ENCODE measurements around the gene SSU72. TPM values are rescaled to one million over a fixed set of nuclear protein-coding genes. Genes with fewer than 3 reads are reported as not detected.
"Not testable (repeated sequence)": the region's sequence is repeated elsewhere in the genome, so short reads cannot be mapped to it uniquely, and the experiment has no call there.

Gene SSU72
- total RNA-seq, 1 donor from 2014 or later, result 144 TPM

DNA sequence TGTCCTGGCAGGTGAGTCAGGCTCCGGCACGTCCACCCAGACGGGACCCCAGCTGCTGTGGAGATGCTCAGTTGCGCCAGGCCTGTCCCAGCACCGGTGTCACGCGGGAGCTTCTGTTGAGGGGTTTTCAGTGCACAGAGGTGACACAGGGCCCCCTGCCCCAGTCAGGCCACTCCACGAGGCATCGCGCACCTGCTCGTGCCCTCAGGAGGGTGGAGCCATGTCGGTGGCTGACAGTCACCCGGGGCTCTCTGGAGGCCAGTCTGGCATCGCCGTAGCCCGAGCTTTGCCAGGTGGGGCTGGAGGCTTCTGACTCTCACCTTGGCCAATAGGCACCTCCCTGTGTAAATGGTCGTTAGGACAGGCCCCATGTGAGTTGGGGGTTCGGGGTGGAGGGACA, 45.3 kb downstream of the SSU72 start:
- no peak for DNase-seq (ENCODE audit: low spot score)

DNA sequence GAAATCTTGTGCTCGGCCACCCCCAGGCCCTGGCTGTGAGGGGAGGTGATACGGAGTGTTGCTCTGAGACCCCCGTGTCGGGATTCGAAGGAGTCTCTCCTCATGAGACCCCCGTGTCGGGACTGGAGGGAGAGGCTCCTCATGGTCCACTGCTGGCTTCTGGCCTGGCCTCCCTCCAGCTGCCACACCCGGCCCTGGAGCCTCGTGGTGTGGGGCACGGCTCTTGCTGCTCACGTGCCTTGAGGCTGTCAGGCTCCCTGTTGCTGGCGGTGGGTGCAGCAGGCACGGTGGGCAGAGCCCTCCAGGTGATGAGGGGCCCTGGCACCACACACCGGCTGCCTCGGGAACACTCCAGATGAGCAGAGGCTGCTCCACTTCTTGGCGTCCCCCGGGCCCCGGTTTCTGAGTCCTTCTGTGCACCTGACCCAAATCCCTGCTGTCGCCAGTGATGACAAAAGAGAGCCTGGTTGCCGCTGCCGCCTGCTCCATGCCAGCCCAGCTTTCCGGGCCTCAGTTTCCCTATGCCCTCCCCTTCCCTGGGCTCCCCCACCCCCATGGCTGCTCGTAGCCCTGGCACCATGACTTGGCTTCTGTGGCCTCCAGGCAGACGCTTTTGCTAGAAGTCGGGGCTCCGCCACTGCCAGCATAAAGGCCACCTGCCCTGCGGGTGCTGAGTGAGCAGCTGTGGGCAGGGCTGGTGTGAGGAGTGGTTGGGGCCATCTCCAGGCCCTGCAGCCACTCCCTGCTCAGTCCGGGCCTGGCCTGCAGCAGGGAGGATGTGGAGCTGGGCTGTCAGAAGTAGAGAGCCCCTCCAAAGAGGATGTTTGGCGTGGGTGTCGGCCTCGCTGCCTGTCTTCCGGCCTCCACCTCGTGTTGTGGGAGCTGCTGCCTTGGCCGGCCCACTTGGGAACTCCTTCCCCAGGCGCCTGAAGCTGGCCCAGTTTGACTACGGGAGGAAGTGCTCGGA, 46.1 kb downstream of the SSU72 start:
- DNase-seq (ENCODE audit: low spot score), result no peak

DNA sequence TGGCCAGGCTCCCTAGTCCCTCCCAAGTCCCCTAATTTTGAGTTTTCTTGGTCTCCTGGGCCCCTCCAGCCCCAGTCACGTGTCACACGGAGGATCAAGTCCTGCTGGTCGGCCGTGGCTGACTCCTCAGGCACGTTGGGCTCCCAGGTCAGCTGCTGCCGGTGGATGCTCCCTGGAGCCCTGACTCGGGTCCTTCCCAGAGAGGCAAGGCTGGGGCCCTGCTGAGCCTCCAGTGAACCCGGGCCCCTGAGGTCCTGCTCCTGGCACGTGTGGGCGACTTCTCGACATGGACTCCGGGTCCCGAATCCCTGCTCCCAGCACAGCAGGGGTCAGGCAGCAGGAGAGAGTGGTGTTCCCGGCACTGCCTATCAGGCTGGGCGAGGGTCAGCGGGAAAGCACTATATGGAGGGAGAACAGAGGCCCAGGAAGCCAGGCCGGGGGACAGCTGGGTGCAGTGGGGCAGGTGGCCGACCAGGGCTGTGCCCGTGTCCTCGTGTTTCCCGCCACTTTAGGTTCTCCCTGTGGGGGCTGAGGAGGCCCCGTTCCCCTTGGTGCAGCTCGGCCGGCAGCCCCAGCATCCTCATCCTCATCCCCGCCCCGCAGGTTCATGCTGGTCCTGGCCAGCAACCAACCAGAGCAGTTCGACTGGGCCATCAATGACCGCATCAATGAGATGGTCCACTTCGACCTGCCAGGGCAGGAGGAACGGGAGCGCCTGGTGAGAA, 47.4 kb downstream of the SSU72 start:
- DNase-seq (ENCODE audit: low spot score), result no peak

DNA sequence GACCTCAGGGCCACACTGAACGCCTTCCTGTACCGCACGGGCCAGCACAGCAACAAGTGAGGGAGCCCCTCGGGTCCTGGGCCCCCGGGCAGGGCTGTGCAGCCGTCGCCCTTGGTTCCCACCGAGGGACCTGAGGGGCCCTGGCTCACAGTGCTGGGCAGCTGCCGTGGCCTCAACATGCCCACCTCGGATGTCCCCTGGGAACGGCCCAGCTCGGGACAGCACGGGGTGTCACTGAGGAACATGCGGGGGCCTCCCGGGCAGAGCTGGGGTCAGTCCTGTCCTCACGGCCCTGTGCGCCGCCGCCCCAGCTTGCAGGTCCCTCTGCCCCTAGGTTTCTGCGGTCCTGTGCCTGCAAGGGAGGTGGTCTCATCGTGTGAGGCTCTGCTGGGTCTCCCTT, 48.2 kb downstream of the SSU72 start:
- not testable (repeated sequence) for DNase-seq (ENCODE audit: low spot score)

DNA sequence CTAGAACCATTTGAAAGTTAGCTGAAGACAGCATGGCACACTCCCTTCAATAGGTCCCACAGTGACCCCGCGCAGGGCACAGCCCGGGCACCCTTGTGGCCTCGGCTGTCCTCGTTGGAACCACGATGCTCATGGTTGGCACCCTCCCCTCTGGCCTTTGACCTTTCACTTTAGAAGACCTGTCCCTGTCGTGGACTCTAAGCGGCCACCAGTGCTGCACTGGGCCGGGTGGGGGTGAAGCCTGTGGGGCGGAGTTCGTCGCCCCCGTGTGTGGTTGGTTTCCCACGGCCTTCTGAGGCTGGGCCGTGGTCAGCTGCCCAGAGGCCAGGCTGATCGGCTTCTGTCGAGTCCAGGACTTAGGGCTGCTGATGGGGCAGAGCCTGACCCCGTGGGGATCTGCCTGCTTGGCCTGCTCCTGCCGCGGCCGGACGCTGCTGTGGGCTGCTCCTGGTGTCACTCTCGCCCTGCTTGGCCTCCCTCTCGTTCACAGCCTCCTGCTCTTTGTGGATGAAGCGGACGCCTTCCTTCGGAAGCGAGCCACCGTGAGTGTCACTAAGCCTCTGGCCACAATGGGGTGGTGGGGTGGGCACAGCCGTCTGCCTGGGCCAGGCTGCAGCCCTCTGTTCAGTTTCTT, 49.8 kb downstream of the SSU72 start:
- not testable (repeated sequence) for DNase-seq (ENCODE audit: low spot score)

DNA sequence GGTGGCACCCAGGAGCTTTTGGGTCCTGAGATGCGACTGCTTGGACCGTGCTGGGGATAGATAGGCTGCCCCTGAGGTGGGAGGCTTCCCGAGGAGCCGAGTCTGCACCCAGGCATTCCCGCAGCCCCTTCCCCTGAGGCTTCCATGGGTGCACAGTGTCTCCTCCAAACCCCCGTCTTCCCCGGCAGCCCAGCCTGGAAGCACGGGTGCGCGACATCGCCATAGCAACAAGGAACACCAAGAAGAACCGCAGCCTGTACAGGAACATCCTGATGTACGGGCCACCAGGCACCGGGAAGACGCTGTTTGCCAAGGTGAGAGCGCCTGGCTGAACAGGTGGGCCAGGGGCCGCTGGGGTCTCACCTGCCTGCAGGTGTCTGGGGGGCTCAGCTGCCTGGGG, 51.0 kb downstream of the SSU72 start:
- DNase-seq (ENCODE audit: low spot score), result not testable (repeated sequence)

DNA sequence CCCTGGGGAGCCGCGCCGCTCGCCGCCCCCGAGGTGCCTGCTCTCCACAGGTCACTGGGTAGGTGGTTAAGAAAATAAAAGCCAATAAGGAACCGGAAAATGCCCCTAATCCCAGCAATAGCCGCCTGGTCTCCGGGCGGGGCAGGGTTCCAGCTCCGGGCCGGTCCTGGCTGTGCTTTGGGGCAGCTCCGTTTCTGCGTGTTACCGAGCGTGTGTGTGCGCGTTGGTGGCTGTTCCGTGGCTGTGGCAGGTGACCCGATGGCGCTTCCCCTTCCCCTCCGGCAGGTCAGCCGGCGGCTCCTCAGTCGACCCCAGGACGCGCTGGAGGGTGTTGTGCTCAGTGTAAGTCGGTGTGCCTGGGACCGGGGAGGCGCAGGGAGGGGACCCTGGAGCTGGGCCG, 51.4 kb downstream of the SSU72 start:
- DNase-seq (ENCODE audit: low spot score), result not testable (repeated sequence)

DNA sequence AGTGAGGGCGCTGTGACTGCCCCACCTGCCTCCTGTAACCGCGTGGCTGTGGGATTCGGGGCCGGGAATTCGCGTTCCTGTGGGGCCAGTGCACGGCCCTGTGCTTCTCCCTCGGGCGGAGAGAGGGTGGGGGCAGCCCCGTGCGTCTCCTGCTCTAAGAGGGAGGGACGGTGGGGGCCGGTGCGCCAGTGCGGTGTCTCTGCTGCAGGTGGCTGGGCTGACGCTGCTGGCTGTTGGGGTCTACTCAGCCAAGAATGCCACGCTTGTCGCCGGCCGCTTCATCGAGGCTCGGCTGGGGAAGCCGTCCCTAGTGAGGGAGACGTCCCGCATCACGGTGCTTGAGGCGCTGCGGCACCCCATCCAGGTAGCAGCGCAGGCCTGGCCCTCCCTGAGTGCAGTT, 52.1 kb downstream of the SSU72 start:
- DNase-seq (ENCODE audit: low spot score), result not testable (repeated sequence)

DNA sequence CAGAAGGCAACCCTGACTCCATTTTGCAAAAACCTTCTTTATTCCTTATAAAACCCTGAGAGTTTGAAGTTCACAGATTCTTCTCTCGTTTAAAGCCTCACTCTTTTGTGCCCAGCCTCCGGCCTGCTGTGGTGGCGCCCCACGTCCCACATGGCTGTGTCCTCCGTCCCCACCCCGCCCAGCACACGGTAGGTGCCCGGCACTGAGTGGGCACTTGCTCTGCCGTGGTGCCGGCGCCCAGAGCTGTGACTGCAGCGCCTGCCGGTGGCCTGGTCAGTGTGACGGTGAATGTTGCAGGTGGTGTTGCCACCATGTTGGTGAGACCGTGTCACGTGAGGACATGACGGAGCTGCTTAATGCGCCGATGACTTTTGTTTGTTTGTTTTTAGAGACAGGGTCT, 53.3 kb downstream of the SSU72 start:
- DNase-seq (ENCODE audit: low spot score), result no peak

DNA sequence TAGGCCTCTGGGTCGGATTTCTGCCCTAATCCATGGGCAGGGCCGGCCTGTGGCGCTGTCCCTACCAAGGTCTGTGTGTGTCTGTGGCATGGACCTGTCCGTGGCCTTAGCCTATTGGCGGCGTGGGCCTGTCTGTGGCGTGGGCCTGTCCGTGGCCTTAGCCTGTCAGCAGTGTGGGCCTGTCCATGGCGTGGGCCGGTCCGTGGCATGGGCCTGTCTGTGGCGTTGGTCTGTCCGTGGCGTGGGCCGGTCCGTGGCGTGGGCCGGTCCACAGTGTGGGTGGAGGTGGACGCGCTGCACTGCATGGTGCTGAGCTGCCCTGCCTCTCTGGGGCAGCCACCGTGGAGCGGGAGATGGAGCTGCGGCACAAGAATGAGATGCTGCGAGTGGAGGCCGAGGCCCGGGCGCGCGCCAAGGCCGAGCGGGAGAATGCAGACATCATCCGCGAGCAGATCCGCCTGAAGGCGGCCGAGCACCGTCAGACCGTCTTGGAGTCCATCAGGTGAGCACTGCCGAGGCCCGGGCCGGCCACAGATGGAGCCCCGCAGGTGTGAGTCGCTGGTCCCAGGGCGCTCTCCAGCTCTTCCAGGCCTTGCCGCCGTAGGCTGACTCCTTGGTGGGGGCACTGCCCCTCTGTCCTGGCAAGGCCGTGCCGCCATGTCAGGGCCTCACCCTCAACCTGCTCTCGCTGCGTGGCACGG, 54.7 kb downstream of the SSU72 start:
- not testable (repeated sequence) for DNase-seq (ENCODE audit: low spot score)

DNA sequence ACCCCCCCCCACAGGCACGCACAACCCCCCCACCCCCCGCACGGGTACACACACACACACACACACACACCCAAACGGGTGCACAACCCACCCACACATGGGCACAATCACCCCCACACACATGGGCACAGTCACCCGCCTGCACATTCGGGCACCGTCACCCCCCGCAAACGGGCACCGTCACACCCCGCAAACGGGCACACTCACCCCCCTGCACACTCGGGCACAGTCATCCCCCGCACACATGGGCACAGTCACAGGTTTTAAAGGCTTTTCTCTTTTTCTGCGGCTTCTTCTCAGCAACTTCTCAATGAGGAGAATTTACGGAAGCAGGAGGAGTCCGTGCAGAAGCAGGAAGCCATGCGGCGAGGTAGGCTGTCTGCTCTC, 56.0 kb downstream of the SSU72 start:
- not testable (repeated sequence) for DNase-seq (ENCODE audit: low spot score)

DNA sequence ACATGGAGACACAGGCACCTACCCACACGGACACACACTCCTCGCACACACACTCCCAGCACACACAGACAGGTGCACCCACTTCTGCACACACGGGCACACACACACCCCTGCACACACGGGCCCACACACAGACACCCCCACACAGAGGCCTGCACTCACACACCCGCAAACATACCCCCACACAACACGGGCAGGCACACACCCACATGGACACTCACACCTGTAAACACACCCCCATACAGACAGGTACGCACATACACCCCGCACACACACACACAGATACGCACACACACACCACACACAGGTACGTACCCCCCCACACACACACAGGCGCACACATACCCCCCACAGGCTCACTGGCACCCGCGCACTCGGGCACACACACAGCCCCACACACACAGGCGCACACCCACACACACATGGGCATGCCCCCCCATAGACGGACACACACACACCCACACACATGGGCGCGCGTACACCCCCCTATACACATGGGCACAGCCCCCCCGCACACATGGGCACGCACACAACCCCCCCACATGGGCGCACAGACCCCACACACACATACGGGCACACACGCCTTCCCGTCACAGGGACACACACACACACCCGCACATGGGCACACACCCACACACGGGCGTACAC, 56.6 kb downstream of the SSU72 start:
- DNase-seq (ENCODE audit: low spot score), result no peak

DNA sequence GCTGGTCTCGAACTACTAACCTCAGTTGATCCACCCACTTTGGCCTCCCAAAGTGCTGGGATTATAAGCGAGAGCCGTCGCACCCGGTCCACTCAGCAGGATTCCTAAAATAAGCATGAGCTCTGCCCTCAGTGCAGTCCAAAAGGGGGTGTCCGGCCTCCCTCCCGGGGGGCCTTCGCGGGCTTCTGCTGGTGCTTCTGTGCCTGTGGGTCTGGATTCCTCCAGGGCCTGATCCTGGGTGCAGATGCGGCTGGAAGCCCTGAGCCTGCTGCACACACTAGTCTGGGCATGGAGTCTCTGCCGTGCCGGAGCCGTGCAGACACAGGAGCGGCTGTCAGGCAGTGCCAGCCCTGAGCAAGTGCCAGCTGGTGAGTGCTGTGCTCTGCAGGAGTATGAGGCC, 57.7 kb downstream of the SSU72 start:
- DNase-seq (ENCODE audit: low spot score), result not testable (repeated sequence)

DNA sequence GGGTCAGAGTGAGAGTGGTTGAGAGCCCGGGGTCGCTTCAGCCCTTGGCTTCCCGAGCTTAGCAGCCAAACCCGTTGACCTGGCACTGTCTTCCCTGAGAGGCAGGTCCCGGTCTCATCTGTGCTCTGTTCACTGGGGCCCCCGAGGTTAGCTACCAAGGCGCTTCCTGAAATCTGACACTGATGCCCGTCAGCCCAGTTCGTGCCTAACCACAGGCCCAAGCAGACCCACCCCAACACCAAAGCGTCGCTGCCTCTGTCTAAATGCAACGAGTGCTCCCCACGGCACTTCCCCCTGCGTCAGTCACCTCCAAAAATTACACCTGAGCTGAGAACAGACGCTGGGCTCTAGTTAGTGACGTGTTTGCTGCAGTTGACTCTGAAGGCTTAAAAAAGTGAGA, 60.3 kb downstream of the SSU72 start:
- not testable (repeated sequence) for DNase-seq (ENCODE audit: low spot score)

DNA sequence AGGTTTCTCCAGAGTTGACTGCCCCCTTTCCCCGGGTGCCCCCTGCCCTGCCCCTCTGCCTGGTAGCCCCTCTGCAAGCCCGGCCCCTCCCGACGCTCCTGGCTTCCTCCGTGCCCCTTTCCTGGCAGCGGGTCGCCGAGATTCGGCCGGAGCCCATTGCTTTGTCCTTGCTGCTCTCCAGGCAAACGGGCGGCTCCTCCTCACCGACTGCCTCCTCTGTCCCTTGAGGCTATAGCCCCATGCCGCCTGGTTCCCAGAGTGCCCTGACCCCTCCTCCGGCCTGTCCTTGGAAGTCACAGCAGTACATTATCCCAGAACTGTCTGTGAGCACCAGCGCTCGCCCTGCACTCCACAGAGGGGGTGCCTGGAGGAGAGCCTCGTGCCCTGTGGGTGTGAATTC, 61.0 kb downstream of the SSU72 start:
- DNase-seq (ENCODE audit: low spot score), result not testable (repeated sequence)

DNA sequence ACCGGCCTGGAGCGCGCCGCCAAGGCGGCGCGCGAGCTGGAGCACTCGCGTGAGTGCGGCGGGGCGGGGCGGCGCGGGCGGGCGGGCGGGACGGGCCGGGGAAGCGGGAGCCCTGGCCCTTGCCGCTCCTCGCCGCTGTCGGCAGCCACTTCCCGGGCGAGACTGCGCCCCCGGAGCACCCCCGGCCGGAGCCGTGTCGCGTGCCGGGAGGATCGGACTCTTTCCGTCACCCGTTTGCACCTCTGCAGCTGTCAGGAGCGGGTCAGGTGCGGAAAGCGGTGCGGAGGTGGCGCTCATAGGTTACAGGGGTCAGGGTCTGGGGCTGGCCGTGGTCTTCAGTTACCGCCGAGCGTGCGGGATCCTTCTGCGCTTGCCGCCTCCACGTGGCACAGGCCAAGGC, 62.2 kb downstream of the SSU72 start:
- not testable (repeated sequence) for DNase-seq (ENCODE audit: low spot score)

DNA sequence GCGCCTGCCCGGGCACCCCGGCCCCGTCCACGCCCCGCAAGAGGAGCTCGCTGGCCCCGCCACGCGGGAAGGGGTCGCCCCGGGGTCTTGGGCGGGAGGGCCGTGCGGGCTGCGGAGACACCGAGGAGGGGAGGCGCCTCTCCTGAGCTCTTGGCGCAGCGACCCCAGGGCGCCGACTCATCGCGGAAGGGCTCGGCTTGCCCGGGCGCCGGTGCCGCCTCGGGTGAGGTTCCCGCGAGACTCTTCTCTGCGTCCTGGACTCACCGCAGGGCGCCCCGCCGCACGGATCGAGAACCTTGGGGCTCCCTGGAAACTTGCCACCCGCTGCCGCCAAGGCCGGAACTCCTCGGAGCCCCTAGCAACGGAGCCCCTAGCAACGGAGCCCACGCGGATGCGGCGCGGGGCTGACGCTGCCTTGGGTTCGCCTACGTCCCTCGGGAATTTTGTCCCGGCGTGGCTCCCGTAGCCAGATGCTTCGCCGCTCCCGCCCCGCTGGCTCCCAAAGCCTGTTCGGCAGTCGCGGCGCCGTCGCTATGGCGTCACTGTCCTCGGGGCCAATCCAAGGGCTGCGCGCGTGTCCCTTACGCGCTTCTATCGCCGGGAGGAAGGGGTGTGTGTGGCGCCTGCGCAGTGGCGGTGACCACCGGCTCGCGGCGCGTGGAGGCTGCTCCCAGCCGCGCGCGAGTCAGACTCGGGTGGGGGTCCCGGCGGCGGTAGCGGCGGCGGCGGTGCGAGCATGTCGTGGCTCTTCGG, 63.0 kb downstream of the SSU72 start, which contains the start of gene ATAD3A:
ATAD3A (plus strand) TSS at position 630 of the 753 bp plus-strand sequence; CDS start at position 737, 107 bp downstream.
- DNase-seq (ENCODE audit: low spot score), result peak; percentile 99

DNA sequence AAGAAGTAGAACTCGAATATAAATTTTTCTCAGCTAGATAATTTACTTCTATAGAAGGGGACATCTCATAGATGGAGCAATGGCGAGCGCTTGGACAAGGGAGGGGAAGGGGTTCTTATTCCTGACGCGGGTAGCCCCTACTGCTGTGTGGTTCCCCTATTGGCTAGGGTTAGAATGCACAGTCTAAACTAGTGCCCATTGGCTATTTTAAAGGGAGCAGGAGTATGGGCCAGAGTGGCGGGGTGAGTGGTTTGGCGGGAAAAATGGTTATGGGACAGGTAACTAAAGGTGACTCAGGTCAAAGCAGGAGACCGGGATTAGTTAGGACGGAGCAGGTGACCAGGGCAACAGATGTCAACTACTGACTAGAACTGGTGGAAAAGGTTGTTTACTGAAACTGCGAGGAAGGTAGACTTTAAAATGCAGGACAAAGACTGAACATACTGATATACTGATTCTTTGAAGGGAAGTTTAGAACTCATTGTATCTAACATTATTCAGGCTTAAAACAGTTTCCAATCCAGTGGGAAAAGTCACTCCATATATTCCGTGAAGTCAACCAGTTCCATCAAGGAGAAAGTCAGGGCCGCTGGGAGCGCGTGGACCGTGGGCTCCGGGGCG, 63.6 kb downstream of the SSU72 start:
- no peak for DNase-seq (ENCODE audit: low spot score)

DNA sequence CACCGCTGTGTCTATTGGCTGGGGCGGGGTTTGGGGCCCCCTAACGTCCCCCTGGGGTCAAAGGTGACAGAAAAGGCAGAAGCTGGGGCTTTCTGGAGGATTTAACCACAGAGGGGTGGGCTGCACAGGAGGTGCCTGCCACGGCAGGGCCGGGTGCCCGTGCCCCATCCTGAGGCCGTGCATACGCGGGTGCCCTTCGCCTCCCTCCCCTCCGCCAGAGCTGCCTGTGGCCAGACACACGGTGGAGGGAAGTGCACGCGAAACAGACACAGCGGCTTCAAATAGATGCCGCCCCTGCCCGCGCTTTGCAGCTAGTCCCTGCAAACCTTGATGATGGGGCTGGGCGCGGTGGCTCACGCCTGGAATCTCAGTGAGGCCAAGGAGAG, 65.2 kb downstream of the SSU72 start:
- DNase-seq (ENCODE audit: low spot score), result not testable (repeated sequence)
